HFFc6 (cell line): Measurements from ENCODE around the gene EPHB6. TPM values are rescaled to one million over a fixed set of nuclear protein-coding genes. Genes with fewer than 3 reads are reported as not detected.

Experiments
- DNase-seq: peaks from one replicate; pipeline ENCODE4 v3.0.0-alpha.2; 2018
- H3K27ac Mint-ChIP-seq: 2 replicates; pipeline ENCODE4 v1.8.0; 2020; ENCODE audit warnings: mild to moderate bottlenecking, mixed read lengths
- H3K27me3 Mint-ChIP-seq: 2 replicates; pipeline ENCODE4 v1.8.0; 2021; ENCODE audit warnings: mild to moderate bottlenecking, moderate library complexity, mixed read lengths; ENCODE audit not compliant: insufficient read depth
- H3K36me3 Mint-ChIP-seq: 2 replicates; pipeline ENCODE4 v1.8.0; 2021; ENCODE audit warnings: low read depth, mixed read lengths
- H3K4me1 Mint-ChIP-seq: 2 replicates; pipeline ENCODE4 v1.8.0; 2020; ENCODE audit warnings: low read depth, mixed read lengths
- H3K4me3 Mint-ChIP-seq: 2 replicates; pipeline ENCODE4 v1.8.0; 2020; ENCODE audit warnings: mild to moderate bottlenecking, moderate library complexity, mixed read lengths
- H3K9me3 Mint-ChIP-seq: 2 replicates; pipeline ENCODE4 v1.8.0; 2020; ENCODE audit warnings: mild to moderate bottlenecking, mixed read lengths
- total RNA-seq, 6 experiments: library from RNA; stranded (reverse); fragmentation: NEBNext Ultra II Directional; extraction: Animal tissue kit (Norgen Biotek cat#: 25700); gene quantifications; 2 replicates in 1 of 6; 3 replicates in 5 of 6; pipeline ENCODE4 v1.2.3, GENCODE V29; 2021
- TF ChIP-seq, protein P1 (sequence below): fragments of 200-600 bp; sonication (generic); IDR thresholded peaks from 2 replicates; pipeline ENCODE4 v1.5.0; 2021; ENCODE audit warnings: antibody characterized with exemption, mild to moderate bottlenecking

The EPHB6 gene
- total RNA-seq, 6 experiments from 2014 or later = 0.26 to 0.69 (median 0.33) TPM

DNA sequence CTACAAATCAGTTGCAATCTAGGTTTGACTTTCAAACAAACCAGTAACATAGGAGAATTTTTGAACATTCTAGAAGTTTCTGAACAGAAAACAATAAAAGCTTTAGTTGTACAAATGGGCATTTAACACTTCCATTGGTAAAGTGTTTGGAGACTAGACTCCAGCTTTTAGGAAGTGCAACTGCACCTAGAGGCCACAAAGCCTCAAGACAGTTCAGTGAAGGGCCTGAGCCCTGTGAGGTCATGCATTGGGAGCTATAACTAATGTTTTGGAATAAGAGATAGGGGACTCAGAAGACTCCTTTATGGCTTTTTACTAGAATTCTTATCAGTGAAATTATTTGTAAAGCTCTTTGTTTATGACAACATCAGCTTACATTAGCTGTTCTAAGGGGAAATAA is 3.0 kb upstream of the EPHB6 start:
- TF ChIP-seq, protein P1, sequence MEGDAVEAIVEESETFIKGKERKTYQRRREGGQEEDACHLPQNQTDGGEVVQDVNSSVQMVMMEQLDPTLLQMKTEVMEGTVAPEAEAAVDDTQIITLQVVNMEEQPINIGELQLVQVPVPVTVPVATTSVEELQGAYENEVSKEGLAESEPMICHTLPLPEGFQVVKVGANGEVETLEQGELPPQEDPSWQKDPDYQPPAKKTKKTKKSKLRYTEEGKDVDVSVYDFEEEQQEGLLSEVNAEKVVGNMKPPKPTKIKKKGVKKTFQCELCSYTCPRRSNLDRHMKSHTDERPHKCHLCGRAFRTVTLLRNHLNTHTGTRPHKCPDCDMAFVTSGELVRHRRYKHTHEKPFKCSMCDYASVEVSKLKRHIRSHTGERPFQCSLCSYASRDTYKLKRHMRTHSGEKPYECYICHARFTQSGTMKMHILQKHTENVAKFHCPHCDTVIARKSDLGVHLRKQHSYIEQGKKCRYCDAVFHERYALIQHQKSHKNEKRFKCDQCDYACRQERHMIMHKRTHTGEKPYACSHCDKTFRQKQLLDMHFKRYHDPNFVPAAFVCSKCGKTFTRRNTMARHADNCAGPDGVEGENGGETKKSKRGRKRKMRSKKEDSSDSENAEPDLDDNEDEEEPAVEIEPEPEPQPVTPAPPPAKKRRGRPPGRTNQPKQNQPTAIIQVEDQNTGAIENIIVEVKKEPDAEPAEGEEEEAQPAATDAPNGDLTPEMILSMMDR = no peak
- Mint-ChIP-seq H3K9me3 (no peaks in the 10 kb centered on the region), H3K27ac (no peak overlapping the region), H3K4me3 (no peak overlapping the region), H3K27me3 (peaks cover 20% of the 10 kb centered on the region), H3K4me1 (peaks cover 10% of the 10 kb centered on the region), H3K36me3 (no peaks in the 10 kb centered on the region)
- DNase-seq = no peak

DNA sequence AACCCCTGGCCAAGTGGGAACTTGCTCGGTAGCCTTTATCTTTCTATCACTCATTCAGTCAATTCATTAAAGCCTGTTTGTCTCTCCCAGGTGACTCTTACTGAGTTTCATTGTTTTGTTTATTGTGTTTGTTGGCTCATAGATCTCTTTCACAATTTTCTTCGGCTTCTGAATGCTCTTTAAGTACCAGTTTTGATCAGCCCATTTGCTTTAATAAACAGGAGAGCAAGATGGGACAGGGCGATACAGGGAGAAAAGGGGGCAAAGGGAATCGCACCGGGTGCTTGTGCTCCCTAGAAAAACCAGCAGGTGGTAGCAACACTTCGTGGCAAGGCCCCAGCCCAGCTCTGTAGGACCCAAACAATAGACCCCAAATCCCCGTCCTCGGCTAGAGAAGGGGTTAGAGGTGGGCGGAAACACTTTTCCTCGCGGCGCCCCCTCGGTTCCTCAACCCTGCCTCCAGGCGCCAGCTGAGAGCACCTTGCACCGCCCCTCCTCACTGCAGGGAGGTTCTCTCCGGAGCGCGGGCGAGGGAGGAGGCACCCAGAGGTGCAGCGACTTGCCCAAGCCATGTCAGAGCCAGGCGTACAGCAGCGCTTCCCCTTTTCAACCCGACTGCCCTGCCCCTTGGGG is 1.0 kb upstream of the EPHB6 start:
- peaks cover 25% of the 10 kb centered on the region for H3K27me3 Mint-ChIP-seq
- H3K4me1 Mint-ChIP-seq = peaks cover 10% of the 10 kb centered on the region
- no peak for DNase-seq
- peak overlapping the region; percentile 93 for H3K4me3 Mint-ChIP-seq
- H3K36me3 Mint-ChIP-seq = no peaks in the 10 kb centered on the region
- TF ChIP-seq, protein P1 = peak; percentile 76
- H3K27ac Mint-ChIP-seq = no peak overlapping the region
- no peaks in the 10 kb centered on the region for H3K9me3 Mint-ChIP-seq

DNA sequence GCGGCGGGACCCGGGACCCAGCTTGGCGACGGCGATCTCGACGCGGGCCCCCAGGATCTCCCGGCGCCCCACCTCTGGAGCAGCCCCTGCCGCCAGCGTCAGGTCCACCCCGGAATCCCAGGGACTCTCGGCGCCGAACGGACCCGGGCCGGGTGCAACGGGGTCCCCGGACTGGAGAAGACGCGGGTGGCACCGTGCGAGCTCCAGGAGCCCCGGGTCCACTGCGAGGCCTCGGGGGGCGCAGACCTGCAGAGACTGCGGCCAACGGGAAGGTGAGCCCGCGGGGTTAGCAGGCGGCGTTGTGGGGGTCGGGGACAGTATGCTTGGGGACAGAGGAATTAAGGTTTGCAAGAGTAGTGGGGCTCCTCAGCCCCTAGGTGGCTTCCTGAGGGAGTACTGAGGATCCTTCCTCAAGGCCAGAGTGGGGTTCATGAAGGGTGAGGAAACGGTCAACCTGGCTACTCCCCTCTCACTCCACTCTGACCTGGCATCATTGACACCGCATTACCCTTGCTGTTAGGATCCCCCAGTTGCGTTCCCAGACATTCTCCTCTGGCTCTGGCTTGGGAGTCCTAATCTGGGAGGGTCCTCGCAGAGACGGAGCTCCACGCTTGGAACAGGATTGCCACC is 353 bp downstream of the EPHB6 start:
- Mint-ChIP-seq H3K4me3 (peak overlapping the region; percentile 55; the same call in 1 of the 2 replicates), H3K4me1 (peaks cover 16% of the 10 kb centered on the region), H3K27me3 (peaks cover 19% of the 10 kb centered on the region), H3K36me3 (no peaks in the 10 kb centered on the region), H3K9me3 (no peaks in the 10 kb centered on the region), H3K27ac (no peak overlapping the region)
- TF ChIP-seq, protein P1 = no peak
- DNase-seq = no peak

DNA sequence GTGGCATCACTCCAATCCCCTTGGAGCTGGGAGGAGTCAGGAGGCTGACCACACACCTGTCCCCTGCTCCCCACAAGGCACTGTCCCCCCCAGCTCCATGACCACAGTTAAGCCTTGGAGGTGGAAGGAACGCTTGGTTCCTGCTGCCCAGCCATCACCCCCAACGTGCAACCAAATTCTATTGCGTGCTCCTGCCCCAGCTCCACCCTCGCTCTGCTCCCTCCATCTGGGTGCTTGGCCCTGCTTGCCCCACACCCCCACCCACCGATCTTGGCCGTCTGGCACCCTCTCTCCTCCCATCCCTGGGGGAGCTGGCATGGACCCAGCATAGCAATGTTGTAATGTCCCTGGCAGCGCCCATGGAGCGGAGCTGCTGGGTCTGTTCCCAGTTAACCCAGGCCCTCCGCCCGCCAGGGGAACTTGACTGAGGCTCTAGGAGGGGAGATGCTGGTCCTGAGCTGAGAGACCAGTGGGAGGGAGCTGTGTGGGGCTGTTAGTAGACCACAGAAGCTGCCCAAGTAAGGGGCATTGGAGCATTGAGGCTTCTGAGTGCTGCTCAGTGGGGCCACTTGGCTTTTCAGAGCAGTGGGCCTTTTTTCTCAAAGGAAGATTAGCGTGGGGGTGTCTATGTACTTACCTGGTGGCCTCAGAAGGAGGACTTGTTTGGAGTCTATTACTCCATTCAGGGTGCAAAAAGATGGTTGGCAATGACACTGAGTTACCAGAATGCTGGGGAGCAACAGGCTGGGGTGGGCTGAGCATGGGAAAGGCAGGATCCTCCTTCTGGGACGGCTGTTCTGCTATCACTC is 1.1 kb downstream of the EPHB6 start:
- H3K27me3 Mint-ChIP-seq = peaks cover 18% of the 10 kb centered on the region
- peak overlapping the region; percentile 55; the same call in 1 of the 2 replicates for H3K4me3 Mint-ChIP-seq
- peaks cover 16% of the 10 kb centered on the region for H3K4me1 Mint-ChIP-seq
- TF ChIP-seq, protein P1 = no peak
- no peaks in the 10 kb centered on the region for H3K9me3 Mint-ChIP-seq
- H3K36me3 Mint-ChIP-seq = no peaks in the 10 kb centered on the region
- H3K27ac Mint-ChIP-seq = no peak overlapping the region
- no peak for DNase-seq

DNA sequence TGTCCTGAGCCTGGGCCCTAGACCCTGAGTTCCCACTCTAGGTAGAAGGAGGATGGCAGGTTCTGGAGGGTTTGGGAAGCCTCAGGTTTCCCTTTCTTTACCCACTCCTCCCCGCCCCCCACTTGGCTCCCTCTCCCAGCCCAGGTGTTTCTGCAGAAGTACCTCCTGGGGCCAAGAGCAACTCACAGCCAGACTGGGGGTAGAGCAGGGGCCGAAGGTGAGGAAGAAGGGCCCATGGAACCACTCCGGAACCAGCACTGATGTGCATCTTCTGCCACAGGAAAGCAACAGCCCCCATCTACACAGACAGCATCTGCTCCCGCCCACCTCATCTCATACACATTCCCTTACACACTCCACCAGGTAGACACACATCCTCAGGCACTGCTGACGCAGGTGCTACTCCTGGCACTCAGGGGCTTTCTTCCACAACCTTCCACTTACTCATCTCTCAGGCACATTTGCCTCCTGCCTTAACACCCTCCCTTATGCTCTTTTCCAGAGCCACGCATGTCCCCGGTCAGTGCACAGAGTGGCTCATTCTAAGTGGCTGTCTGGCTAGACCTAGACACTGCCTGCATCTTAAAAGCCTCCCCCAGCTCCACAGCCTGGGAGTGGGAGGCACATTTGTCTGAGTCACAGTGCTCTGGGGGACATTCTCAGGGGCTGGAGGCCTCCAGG is 1.8 kb downstream of the EPHB6 start:
- no peak for DNase-seq
- no peak overlapping the region for H3K4me3 Mint-ChIP-seq
- H3K27me3 Mint-ChIP-seq = peaks cover 16% of the 10 kb centered on the region
- TF ChIP-seq, protein P1 = no peak
- H3K4me1 Mint-ChIP-seq = peaks cover 16% of the 10 kb centered on the region
- no peak overlapping the region for H3K27ac Mint-ChIP-seq
- no peaks in the 10 kb centered on the region for H3K36me3 Mint-ChIP-seq
- H3K9me3 Mint-ChIP-seq = no peaks in the 10 kb centered on the region
